HepG2 (cell line): ENCODE measurements around the gene TRMT10C. TPM values are rescaled to one million over a fixed set of nuclear protein-coding genes. Genes with fewer than 3 reads are reported as not detected.
A peak's percentile ranks its signal among the peaks of the same experiment; 100 is the strongest.

Experiments used
- HES4 ChIP-seq: sonication (generic); formaldehyde crosslinking; IDR thresholded peaks from 2 replicates; pipeline ENCODE4 v1.9.0; 2021; ENCODE audit warnings: mild to moderate bottlenecking, missing genetic modification reagents, borderline replicate concordance
- HHEX ChIP-seq: IDR thresholded peaks from 2 replicates; pipeline ENCODE4 v1.6.1; 2016; ENCODE audit warnings: control low read depth
- JUNB ChIP-seq: sonication (generic); formaldehyde crosslinking; IDR thresholded peaks from 2 replicates; pipeline ENCODE4 v1.8.0; 2022; ENCODE audit warnings: missing genetic modification reagents, mild to moderate bottlenecking, borderline replicate concordance
- PREB ChIP-seq: sonication (generic); formaldehyde crosslinking; IDR thresholded peaks from 2 replicates; pipeline ENCODE4 v1.4.0; 2020; ENCODE audit warnings: missing genetic modification reagents
- RARA ChIP-seq: IDR thresholded peaks from 2 replicates; pipeline ENCODE4 v1.6.1; 2016; ENCODE audit warnings: missing genetic modification reagents, missing compliant biosample characterization
- SETDB1 ChIP-seq: sonication (generic); formaldehyde crosslinking; IDR thresholded peaks from 2 replicates; pipeline ENCODE4 v1.5.1; 2020; ENCODE audit warnings: missing genetic modification reagents, mild to moderate bottlenecking, borderline replicate concordance
- SOX6 ChIP-seq, 2 experiments: fragments of 450-650 bp in 1 of 2; sonication (generic) in 1 of 2; formaldehyde crosslinking in 1 of 2; IDR thresholded peaks; 2 replicates each; pipeline versions ENCODE4 v1.4.0 to v1.6.1; 2017 to 2020; ENCODE audit warnings: antibody characterized with exemption in 1 of 2, mild to moderate bottlenecking in 1 of 2, missing genetic modification reagents in 1 of 2
- THAP8 ChIP-seq: sonication (generic); formaldehyde crosslinking; IDR thresholded peaks from 2 replicates; pipeline ENCODE4 v1.5.1; 2020; ENCODE audit warnings: missing genetic modification reagents, mild to moderate bottlenecking, borderline replicate concordance
- ZFY ChIP-seq: sonication (generic); formaldehyde crosslinking; IDR thresholded peaks from 2 replicates; pipeline ENCODE4 v1.4.0; 2020; ENCODE audit warnings: missing genetic modification reagents
- ZHX1 ChIP-seq: sonication (generic); formaldehyde crosslinking; IDR thresholded peaks from 2 replicates; pipeline ENCODE4 v1.8.1; 2022; ENCODE audit warnings: low read depth, mild to moderate bottlenecking, missing genetic modification reagents
- ZNF281 ChIP-seq: sonication (generic); formaldehyde crosslinking; IDR thresholded peaks from 2 replicates; pipeline ENCODE4 v1.4.0; 2020; ENCODE audit warnings: missing genetic modification reagents, borderline replicate concordance
- ZNF350 ChIP-seq: sonication (generic); formaldehyde crosslinking; IDR thresholded peaks from 2 replicates; pipeline ENCODE4 v1.4.0; 2020; ENCODE audit warnings: mild to moderate bottlenecking, low read depth, missing genetic modification reagents, borderline replicate concordance
- ZNF550 ChIP-seq: sonication (generic); formaldehyde crosslinking; IDR thresholded peaks from 2 replicates; pipeline ENCODE4 v1.4.0; 2020; ENCODE audit warnings: mild to moderate bottlenecking, missing genetic modification reagents, borderline replicate concordance
- ZNF563 ChIP-seq: sonication (generic); formaldehyde crosslinking; IDR thresholded peaks from 2 replicates; pipeline ENCODE4 v1.8.0; 2022; ENCODE audit warnings: mild to moderate bottlenecking, moderate library complexity, missing genetic modification reagents
- polyA plus RNA-seq, 8 experiments: library from polyadenylated mRNA; depleted of rRNA in 3 of 8; stranded (reverse) in 7 of 8; unstranded in 1 of 8; fragments of >200 nt; fragmentation: Illumina TruSeq in 4 of 8; extraction: Trizol in 4 of 8; gene quantifications; 2 replicates each; pipeline versions ENCODE4 v1.2.1 to v1.2.3, GENCODE V29; 2011 to 2016; ENCODE audit warnings: low read depth in 4 of 8, missing spikeins in 1 of 8, mixed read lengths in 1 of 8; ENCODE audit not compliant: insufficient read depth in 1 of 8
- total RNA-seq, 5 experiments: library from RNA; depleted of rRNA; stranded (reverse); fragments of >200 nt; fragmentation: Illumina TruSeq; extraction: Trizol; gene quantifications; 2 replicates each; pipeline ENCODE4 v1.2.3, GENCODE V29; 2016; ENCODE audit warnings: low read depth in 1 of 5
- TF ChIP-seq, protein P1 (sequence below): sonication (generic); formaldehyde crosslinking; IDR thresholded peaks from 2 replicates; pipeline ENCODE4 v1.9.0; 2021; ENCODE audit warnings: missing genetic modification reagents, borderline replicate concordance
- TF ChIP-seq, protein P2 (sequence below): sonication (generic); formaldehyde crosslinking; IDR thresholded peaks from 2 replicates; pipeline ENCODE4 v1.4.0; 2020; ENCODE audit warnings: missing genetic modification reagents

The TRMT10C gene
- total and polyA plus RNA-seq, 2 of the 13 experiments (the other 11 are each of a cell fraction or from before 2014, with no cell fraction given) = 10.8 to 39.2 TPM

DNA sequence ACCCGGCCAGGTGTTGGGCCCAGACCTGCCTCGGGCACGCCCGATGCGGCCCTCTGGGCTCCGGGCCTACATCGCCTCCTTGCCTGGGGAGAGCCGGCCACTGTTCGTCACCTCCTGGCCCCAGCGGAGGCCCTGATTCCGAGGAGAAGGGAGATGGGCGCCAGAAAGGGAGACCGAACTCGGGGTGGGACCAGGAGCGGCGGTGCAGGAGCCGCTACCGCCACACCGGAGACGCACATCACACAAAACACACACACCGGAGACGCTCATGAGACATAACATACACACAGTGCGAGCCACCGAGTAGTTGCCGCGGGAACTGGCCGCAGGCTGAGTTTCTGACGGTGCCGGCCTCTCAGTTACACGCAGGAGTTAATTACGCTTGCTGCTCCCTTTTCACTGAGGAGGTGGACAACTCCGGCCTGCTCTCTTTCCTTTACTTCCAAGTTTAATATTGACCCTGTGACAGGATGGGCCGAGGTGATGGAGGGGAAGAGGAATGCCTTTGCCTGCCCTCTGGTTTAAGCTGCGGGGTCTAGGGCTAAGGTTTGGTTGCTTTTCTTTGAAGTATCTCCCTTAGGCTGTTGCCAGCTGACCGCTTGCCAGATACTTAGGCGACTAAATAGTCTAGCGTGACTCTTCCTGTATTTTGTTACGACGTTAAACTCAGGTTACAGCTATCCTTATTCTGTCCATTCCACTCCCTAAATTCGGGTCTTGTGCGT lies 12.9 kb downstream of the TRMT10C start (continued):
- TF ChIP-seq ZNF281 (CRISPR knock-in tag) (no peak), ZNF563 (0 out of 2 replicates have a peak, but pooled peaks have one; percentile 17), ZNF550 (no peak), JUNB (CRISPR knock-in tag) (no peak), ZNF350 (CRISPR knock-in tag) (no peak; the same call in 1 of the 2 replicates), SOX6 (IDR thresholded peaks at IDR 0.05) (no peak), SOX6 (CRISPR knock-in tag; IDR thresholded peaks at IDR 0.05) (no peak; the same call in 1 of the 2 replicates), ZHX1 (CRISPR knock-in tag) (peak; percentile 12; the same call in 1 of the 2 replicates), RARA (CRISPR knock-in tag) (no peak), ZFY (CRISPR knock-in tag) (peak; percentile 98), HES4 (CRISPR knock-in tag) (no peak; the same call in 1 of the 2 replicates), HHEX (CRISPR knock-in tag) (no peak), PREB (CRISPR knock-in tag) (no peak), THAP8 (CRISPR knock-in tag) (no peak; the same call in 1 of the 2 replicates), SETDB1 (no peak)
- TF ChIP-seq, protein P1, sequence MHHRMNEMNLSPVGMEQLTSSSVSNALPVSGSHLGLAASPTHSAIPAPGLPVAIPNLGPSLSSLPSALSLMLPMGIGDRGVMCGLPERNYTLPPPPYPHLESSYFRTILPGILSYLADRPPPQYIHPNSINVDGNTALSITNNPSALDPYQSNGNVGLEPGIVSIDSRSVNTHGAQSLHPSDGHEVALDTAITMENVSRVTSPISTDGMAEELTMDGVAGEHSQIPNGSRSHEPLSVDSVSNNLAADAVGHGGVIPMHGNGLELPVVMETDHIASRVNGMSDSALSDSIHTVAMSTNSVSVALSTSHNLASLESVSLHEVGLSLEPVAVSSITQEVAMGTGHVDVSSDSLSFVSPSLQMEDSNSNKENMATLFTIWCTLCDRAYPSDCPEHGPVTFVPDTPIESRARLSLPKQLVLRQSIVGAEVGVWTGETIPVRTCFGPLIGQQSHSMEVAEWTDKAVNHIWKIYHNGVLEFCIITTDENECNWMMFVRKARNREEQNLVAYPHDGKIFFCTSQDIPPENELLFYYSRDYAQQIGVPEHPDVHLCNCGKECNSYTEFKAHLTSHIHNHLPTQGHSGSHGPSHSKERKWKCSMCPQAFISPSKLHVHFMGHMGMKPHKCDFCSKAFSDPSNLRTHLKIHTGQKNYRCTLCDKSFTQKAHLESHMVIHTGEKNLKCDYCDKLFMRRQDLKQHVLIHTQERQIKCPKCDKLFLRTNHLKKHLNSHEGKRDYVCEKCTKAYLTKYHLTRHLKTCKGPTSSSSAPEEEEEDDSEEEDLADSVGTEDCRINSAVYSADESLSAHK (CRISPR knock-in tag) = no peak
- TF ChIP-seq, protein P2, sequence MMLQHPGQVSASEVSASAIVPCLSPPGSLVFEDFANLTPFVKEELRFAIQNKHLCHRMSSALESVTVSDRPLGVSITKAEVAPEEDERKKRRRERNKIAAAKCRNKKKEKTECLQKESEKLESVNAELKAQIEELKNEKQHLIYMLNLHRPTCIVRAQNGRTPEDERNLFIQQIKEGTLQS = no peak
